SK-N-SH treated with all-trans-retinoic acid at 6 μM for 48 hours (cell line): Measurements from ENCODE around the gene OMP.

Experiments used
- ATAC-seq: fragments of 200-7000 bp; cut with Tn5 transposase; 3 replicates; pipeline ENCODE4 v1.9.1; 2020; ENCODE audit warnings: mild to moderate bottlenecking, moderate library complexity
- ARNTL ChIP-seq: fragments of 450-650 bp; formaldehyde crosslinking; IDR thresholded peaks from 2 replicates; pipeline ENCODE4 v1.5.0; 2020; ENCODE audit warnings: low read depth, mild to moderate bottlenecking, moderate library complexity, borderline replicate concordance
- BACH2 ChIP-seq: fragments of 250-450 bp; sonication (Bioruptor Pico); IDR thresholded peaks from 2 replicates; pipeline ENCODE4 v1.9.0; 2021; ENCODE audit warnings: mild to moderate bottlenecking, borderline replicate concordance
- ESRRG ChIP-seq: fragments of 250-450 bp; sonication (Bioruptor Pico); IDR thresholded peaks from 2 replicates; pipeline ENCODE4 v1.6.1; 2021; ENCODE audit warnings: mild to moderate bottlenecking
- GLIS3 ChIP-seq: fragments of 250-450 bp; sonication (Bioruptor Pico); IDR thresholded peaks from 2 replicates; pipeline ENCODE4 v1.5.0; 2020; ENCODE audit warnings: mild to moderate bottlenecking, moderate library complexity
- ISL1 ChIP-seq: fragments of 250-450 bp; sonication (Bioruptor Pico); IDR thresholded peaks from 2 replicates; pipeline ENCODE4 v2.1.2; 2022; ENCODE audit warnings: mild to moderate bottlenecking, moderate library complexity
- OSR1 ChIP-seq: fragments of 250-450 bp; sonication (Bioruptor Pico); IDR thresholded peaks from 2 replicates; pipeline ENCODE4 v1.8.0; 2022; ENCODE audit warnings: moderate library complexity, mild to moderate bottlenecking, inconsistent platforms
- RARB ChIP-seq: fragments of 250-450 bp; sonication (Bioruptor Pico); IDR thresholded peaks from 2 replicates; pipeline ENCODE4 v1.8.0; 2021; ENCODE audit warnings: mild to moderate bottlenecking, moderate library complexity
- SNAI2 ChIP-seq: fragments of 250-450 bp; sonication (Bioruptor Pico); IDR thresholded peaks from 2 replicates; pipeline ENCODE4 v1.5.0; 2020; ENCODE audit warnings: mild to moderate bottlenecking, moderate library complexity
- TCF4 ChIP-seq: fragments of 250-450 bp; sonication (Bioruptor Pico); IDR thresholded peaks from 2 replicates; pipeline ENCODE4 v1.8.0; 2021; ENCODE audit warnings: mild to moderate bottlenecking, moderate library complexity, borderline replicate concordance
- ZFP3 ChIP-seq: fragments of 250-450 bp; sonication (Bioruptor Pico); IDR thresholded peaks from 2 replicates; pipeline ENCODE4 v1.5.0; 2020; ENCODE audit warnings: mild to moderate bottlenecking, moderate library complexity
- ZFP30 ChIP-seq: fragments of 450-650 bp; formaldehyde crosslinking; IDR thresholded peaks from 2 replicates; pipeline ENCODE4 v1.5.0; 2022; ENCODE audit warnings: mild to moderate bottlenecking, moderate library complexity
- ZNF70 ChIP-seq: fragments of 450-650 bp; formaldehyde crosslinking; IDR thresholded peaks from 2 replicates; pipeline ENCODE4 v1.5.0; 2020; ENCODE audit warnings: mild to moderate bottlenecking, moderate library complexity
- ZNF8 ChIP-seq: fragments of 450-650 bp; formaldehyde crosslinking; IDR thresholded peaks from 2 replicates; pipeline ENCODE4 v1.5.0; 2020; ENCODE audit warnings: mild to moderate bottlenecking, moderate library complexity
- TF ChIP-seq, protein P1 (sequence below): fragments of 250-450 bp; sonication (Bioruptor Pico); IDR thresholded peaks from 2 replicates; pipeline ENCODE4 v1.8.0; 2021; ENCODE audit warnings: low read depth, mild to moderate bottlenecking, moderate library complexity, borderline replicate concordance
- TF ChIP-seq, protein P2 (sequence below): fragments of 250-450 bp; sonication (Bioruptor Pico); IDR thresholded peaks from 2 replicates; pipeline ENCODE4 v1.5.1; 2020; ENCODE audit warnings: low read depth, mild to moderate bottlenecking, moderate library complexity
- TF ChIP-seq, protein P3 (sequence below): fragments of 250-450 bp; sonication (Bioruptor Pico); IDR thresholded peaks from 2 replicates; pipeline ENCODE4 v1.5.1; 2021; ENCODE audit warnings: mild to moderate bottlenecking, moderate library complexity
- TF ChIP-seq, protein P4 (sequence below): fragments of 250-450 bp; sonication (Bioruptor Pico); IDR thresholded peaks from 2 replicates; pipeline ENCODE4 v1.5.0; 2020; ENCODE audit warnings: mild to moderate bottlenecking, moderate library complexity
- TF ChIP-seq, protein P5 (sequence below): fragments of 250-450 bp; sonication (Bioruptor Pico); IDR thresholded peaks from 2 replicates; pipeline ENCODE4 v1.8.0; 2020; ENCODE audit warnings: mild to moderate bottlenecking, moderate library complexity, borderline replicate concordance

Gene OMP

DNA sequence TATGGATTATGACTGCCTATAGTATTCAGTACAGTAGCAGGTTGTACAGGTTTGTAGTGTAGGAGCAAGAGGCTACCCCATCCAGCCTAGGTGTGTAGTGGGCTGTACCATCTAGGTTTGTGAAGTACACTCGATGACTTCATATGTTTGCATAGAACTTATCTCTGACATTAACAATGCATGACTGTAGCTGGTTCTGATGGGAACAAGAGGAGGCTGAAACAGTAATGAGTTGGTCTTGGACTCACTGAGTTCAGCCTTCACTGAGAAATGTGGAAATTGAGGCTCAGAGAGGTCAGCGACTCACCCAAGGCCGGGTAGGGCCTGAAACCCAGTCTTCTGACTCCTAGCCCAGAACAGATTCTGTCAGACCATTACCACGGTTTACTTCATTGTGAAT lies 38.4 kb downstream of the OMP start:
- ATAC-seq: no peak
- TF ChIP-seq TCF4 (no peak), SNAI2 (CRISPR knock-in tag) (no peak), OSR1 (CRISPR knock-in tag) (no peak), ZNF70 (no peak), ISL1 (CRISPR knock-in tag) (no peak), ZNF8 (CRISPR knock-in tag) (no peak), ZFP30 (CRISPR knock-in tag) (no peak), GLIS3 (CRISPR knock-in tag) (no peak), BACH2 (CRISPR knock-in tag) (no peak)
- TF ChIP-seq, protein P1, sequence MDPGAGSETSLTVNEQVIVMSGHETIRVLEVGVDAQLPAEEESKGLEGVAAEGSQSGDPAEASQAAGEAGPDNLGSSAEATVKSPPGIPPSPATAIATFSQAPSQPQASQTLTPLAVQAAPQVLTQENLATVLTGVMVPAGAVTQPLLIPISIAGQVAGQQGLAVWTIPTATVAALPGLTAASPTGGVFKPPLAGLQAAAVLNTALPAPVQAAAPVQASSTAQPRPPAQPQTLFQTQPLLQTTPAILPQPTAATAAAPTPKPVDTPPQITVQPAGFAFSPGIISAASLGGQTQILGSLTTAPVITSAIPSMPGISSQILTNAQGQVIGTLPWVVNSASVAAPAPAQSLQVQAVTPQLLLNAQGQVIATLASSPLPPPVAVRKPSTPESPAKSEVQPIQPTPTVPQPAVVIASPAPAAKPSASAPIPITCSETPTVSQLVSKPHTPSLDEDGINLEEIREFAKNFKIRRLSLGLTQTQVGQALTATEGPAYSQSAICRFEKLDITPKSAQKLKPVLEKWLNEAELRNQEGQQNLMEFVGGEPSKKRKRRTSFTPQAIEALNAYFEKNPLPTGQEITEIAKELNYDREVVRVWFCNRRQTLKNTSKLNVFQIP (CRISPR knock-in tag): no peak
- TF ChIP-seq, protein P2, sequence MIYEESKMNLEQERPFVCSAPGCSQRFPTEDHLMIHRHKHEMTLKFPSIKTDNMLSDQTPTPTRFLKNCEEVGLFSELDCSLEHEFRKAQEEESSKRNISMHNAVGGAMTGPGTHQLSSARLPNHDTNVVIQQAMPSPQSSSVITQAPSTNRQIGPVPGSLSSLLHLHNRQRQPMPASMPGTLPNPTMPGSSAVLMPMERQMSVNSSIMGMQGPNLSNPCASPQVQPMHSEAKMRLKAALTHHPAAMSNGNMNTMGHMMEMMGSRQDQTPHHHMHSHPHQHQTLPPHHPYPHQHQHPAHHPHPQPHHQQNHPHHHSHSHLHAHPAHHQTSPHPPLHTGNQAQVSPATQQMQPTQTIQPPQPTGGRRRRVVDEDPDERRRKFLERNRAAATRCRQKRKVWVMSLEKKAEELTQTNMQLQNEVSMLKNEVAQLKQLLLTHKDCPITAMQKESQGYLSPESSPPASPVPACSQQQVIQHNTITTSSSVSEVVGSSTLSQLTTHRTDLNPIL (CRISPR knock-in tag): no peak
- TF ChIP-seq, protein P3, sequence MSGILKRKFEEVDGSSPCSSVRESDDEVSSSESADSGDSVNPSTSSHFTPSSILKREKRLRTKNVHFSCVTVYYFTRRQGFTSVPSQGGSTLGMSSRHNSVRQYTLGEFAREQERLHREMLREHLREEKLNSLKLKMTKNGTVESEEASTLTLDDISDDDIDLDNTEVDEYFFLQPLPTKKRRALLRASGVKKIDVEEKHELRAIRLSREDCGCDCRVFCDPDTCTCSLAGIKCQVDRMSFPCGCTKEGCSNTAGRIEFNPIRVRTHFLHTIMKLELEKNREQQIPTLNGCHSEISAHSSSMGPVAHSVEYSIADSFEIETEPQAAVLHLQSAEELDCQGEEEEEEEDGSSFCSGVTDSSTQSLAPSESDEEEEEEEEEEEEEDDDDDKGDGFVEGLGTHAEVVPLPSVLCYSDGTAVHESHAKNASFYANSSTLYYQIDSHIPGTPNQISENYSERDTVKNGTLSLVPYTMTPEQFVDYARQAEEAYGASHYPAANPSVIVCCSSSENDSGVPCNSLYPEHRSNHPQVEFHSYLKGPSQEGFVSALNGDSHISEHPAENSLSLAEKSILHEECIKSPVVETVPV (CRISPR knock-in tag): no peak
- TF ChIP-seq, protein P4, sequence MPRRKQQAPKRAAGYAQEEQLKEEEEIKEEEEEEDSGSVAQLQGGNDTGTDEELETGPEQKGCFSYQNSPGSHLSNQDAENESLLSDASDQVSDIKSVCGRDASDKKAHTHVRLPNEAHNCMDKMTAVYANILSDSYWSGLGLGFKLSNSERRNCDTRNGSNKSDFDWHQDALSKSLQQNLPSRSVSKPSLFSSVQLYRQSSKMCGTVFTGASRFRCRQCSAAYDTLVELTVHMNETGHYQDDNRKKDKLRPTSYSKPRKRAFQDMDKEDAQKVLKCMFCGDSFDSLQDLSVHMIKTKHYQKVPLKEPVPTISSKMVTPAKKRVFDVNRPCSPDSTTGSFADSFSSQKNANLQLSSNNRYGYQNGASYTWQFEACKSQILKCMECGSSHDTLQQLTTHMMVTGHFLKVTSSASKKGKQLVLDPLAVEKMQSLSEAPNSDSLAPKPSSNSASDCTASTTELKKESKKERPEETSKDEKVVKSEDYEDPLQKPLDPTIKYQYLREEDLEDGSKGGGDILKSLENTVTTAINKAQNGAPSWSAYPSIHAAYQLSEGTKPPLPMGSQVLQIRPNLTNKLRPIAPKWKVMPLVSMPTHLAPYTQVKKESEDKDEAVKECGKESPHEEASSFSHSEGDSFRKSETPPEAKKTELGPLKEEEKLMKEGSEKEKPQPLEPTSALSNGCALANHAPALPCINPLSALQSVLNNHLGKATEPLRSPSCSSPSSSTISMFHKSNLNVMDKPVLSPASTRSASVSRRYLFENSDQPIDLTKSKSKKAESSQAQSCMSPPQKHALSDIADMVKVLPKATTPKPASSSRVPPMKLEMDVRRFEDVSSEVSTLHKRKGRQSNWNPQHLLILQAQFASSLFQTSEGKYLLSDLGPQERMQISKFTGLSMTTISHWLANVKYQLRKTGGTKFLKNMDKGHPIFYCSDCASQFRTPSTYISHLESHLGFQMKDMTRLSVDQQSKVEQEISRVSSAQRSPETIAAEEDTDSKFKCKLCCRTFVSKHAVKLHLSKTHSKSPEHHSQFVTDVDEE (CRISPR knock-in tag): no peak
- TF ChIP-seq, protein P5, sequence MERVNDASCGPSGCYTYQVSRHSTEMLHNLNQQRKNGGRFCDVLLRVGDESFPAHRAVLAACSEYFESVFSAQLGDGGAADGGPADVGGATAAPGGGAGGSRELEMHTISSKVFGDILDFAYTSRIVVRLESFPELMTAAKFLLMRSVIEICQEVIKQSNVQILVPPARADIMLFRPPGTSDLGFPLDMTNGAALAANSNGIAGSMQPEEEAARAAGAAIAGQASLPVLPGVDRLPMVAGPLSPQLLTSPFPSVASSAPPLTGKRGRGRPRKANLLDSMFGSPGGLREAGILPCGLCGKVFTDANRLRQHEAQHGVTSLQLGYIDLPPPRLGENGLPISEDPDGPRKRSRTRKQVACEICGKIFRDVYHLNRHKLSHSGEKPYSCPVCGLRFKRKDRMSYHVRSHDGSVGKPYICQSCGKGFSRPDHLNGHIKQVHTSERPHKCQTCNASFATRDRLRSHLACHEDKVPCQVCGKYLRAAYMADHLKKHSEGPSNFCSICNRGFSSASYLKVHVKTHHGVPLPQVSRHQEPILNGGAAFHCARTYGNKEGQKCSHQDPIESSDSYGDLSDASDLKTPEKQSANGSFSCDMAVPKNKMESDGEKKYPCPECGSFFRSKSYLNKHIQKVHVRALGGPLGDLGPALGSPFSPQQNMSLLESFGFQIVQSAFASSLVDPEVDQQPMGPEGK: no peak

DNA sequence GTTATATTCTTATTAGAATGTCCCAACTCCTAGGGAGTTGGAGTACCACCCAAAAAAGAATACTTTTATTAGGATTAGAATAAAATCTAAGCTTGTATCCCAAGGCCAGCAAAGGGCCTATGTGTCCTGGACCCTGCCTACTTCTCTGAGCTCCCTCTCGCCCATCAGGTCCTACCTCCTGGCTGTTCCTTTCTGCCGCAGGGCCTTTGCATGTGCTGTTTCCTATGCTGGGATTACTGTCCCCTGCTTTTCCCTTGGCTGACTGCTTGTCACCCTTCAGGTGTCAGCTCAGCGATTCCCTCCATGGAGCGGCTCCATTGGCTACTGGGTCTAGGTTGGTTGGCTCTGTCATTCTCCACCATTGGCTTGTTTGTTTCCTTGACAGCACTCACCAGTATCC lies 38.8 kb downstream of the OMP start:
- ATAC-seq: no peak
- TF ChIP-seq ZNF8 (CRISPR knock-in tag) (no peak), BACH2 (CRISPR knock-in tag) (no peak), RARB (CRISPR knock-in tag) (no peak)
- TF ChIP-seq, protein P2 (CRISPR knock-in tag): no peak

DNA sequence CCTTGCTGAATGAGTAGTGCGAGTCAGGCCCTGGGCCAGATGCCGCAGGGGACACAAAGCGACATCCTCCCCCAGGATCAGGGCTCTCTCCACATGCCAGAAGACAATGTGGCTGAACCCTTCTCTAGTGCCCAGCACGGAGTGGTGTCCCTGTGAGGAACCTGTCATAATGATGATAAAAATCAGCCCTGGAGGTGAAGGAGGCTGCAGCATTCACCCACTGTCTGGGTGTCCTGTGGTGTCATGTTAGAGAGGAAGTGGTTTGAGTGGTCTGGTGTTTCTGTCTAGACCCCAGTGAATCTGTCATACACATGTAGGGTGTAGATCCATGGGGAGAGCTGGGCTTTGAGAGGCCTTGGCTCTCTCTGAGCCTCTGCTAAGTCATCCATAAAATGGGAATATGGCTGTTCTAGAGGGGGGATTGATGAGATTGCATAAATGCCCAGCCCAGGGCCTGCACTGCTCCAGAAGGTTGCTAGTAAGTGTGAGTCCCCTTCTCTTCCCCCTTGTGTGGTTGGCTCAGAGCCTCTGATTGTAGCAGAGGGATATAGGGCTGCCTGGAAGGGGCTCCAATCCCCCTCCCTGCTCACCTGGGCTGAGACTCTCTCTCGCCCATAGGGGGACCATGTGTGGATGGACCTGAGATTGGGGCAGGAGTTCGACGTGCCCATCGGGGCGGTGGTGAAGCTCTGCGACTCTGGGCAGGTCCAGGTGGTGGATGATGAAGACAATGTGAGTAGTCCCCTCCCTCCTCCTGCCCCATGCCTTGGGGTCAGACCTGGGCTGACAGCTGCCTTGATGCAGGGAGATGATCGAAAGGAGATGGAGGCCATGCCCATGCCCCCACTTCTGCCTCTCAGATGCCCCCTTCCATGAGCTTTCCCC lies 39.7 kb downstream of the OMP start:
- no peak for ATAC-seq
- no peak for TF ChIP-seq ZFP3 (CRISPR knock-in tag)
- TF ChIP-seq SNAI2 (CRISPR knock-in tag): no peak
- no peak for TF ChIP-seq ESRRG (CRISPR knock-in tag)
- TF ChIP-seq RARB (CRISPR knock-in tag): no peak
- TF ChIP-seq ARNTL (CRISPR knock-in tag): no peak
- TF ChIP-seq ZNF8 (CRISPR knock-in tag): no peak
- TF ChIP-seq OSR1 (CRISPR knock-in tag): no peak
